HEK293 (cell line): ENCODE measurements around the gene PPIL6.

ENCODE experiments used
- CTCF ChIA-PET: fragments of 350-600 bp; formaldehyde crosslinking; extraction: SDS; loops from one replicate; lab custom pipeline; 2021; ENCODE audit warnings: antibody characterized with exemption; lab: Yijun Ruan, JAX
- POLR2A ChIA-PET: fragments of 300-600 bp; formaldehyde crosslinking; extraction: SDS; loops from one replicate; lab custom pipeline; 2020; ENCODE audit warnings: antibody characterized with exemption, inconsistent platforms; lab: Yijun Ruan, JAX
- H3K27ac ChIP-seq: fragments of 200-500 bp; sonication (Bioruptor generic); 2 replicates; pipeline ENCODE4 v1.5.1; 2014; ENCODE audit warnings: low read depth, low read length, control low read depth, inconsistent platforms; ENCODE audit errors: extremely low read depth
- H3K36me3 ChIP-seq, 2 experiments: fragments of 200-500 bp in 1 of 2; sonication (Bioruptor generic) in 1 of 2; 1 replicate in 1 of 2; 2 replicates in 1 of 2; pipeline ENCODE4 v1.5.1; 2014 to 2017; ENCODE audit warnings: inconsistent platforms in 2 of 2, low read length in 2 of 2; ENCODE audit not compliant: control insufficient read depth in 2 of 2, insufficient read depth in 1 of 2
- H3K4me1 ChIP-seq: fragments of 200-500 bp; sonication (Bioruptor generic); 2 replicates; pipeline ENCODE4 v1.5.1; 2014; ENCODE audit warnings: mild to moderate bottlenecking, low read length, inconsistent platforms; ENCODE audit not compliant: control insufficient read depth, insufficient read depth
- H3K4me3 ChIP-seq: 2 replicates; pipeline ENCODE4 v1.5.1; 2011; ENCODE audit warnings: low read depth, mild to moderate bottlenecking, control low read depth, low read length, moderate library complexity
- H3K9me3 ChIP-seq: fragments of 200-500 bp; sonication (Bioruptor generic); 2 replicates; pipeline ENCODE4 v1.5.1; 2014; ENCODE audit warnings: low read depth, low read length, inconsistent platforms; ENCODE audit not compliant: control insufficient read depth, insufficient read depth
- HIC1 ChIP-seq: fragments of 450-650 bp; formaldehyde crosslinking; IDR thresholded peaks from 2 replicates; pipeline ENCODE4 v1.5.1; 2016; ENCODE audit warnings: missing biosample characterization, missing genetic modification characterization
- ZFP69B ChIP-seq: fragments of 450-650 bp; formaldehyde crosslinking; IDR thresholded peaks from 2 replicates; pipeline ENCODE4 v1.5.1; 2016; ENCODE audit warnings: missing biosample characterization, missing genetic modification characterization
- ZIC2 ChIP-seq: fragments of 450-650 bp; formaldehyde crosslinking; IDR thresholded peaks from 2 replicates; pipeline ENCODE4 v1.5.1; 2016; ENCODE audit warnings: missing biosample characterization, missing genetic modification characterization
- ZNF132 ChIP-seq: fragments of 450-650 bp; formaldehyde crosslinking; IDR thresholded peaks from 2 replicates; pipeline ENCODE4 v1.5.1; 2017; ENCODE audit warnings: missing biosample characterization, missing genetic modification characterization, borderline replicate concordance
- ZNF2 ChIP-seq: fragments of 450-650 bp; formaldehyde crosslinking; IDR thresholded peaks from 2 replicates; pipeline ENCODE4 v1.5.1; 2016; ENCODE audit warnings: missing biosample characterization, missing genetic modification characterization
- ZNF211 ChIP-seq: fragments of 450-650 bp; formaldehyde crosslinking; IDR thresholded peaks from 2 replicates; pipeline ENCODE4 v1.5.1; 2016; ENCODE audit warnings: low read depth, missing biosample characterization, missing genetic modification characterization
- ZNF23 ChIP-seq: fragments of 450-650 bp; formaldehyde crosslinking; IDR thresholded peaks from 2 replicates; pipeline ENCODE4 v1.5.1; 2016; ENCODE audit warnings: missing biosample characterization, missing genetic modification characterization, borderline replicate concordance
- ZNF248 ChIP-seq: fragments of 450-650 bp; formaldehyde crosslinking; IDR thresholded peaks from 2 replicates; pipeline ENCODE4 v1.5.1; 2017; ENCODE audit warnings: missing biosample characterization, missing genetic modification characterization
- ZNF416 ChIP-seq: fragments of 450-650 bp; formaldehyde crosslinking; IDR thresholded peaks from 2 replicates; pipeline ENCODE4 v1.5.1; 2016; ENCODE audit warnings: missing biosample characterization, missing genetic modification characterization
- ZNF449 ChIP-seq: fragments of 450-650 bp; formaldehyde crosslinking; IDR thresholded peaks from 2 replicates; pipeline ENCODE4 v1.5.1; 2017; ENCODE audit warnings: missing biosample characterization, mild to moderate bottlenecking, missing genetic modification characterization, moderate library complexity
- ZNF514 ChIP-seq: fragments of 450-650 bp; formaldehyde crosslinking; IDR thresholded peaks from 2 replicates; pipeline ENCODE4 v1.5.1; 2016; ENCODE audit warnings: missing biosample characterization, missing genetic modification characterization
- ZNF571 ChIP-seq: fragments of 450-650 bp; formaldehyde crosslinking; IDR thresholded peaks from 2 replicates; pipeline ENCODE4 v1.5.0; 2017; ENCODE audit warnings: missing biosample characterization, missing genetic modification characterization
- ZNF610 ChIP-seq: fragments of 450-650 bp; formaldehyde crosslinking; IDR thresholded peaks from 2 replicates; pipeline ENCODE4 v1.5.1; 2016; ENCODE audit warnings: missing biosample characterization, missing genetic modification characterization, borderline replicate concordance
- ZNF654 ChIP-seq: fragments of 450-650 bp; formaldehyde crosslinking; IDR thresholded peaks from 2 replicates; pipeline ENCODE4 v1.5.1; 2016; ENCODE audit warnings: low read depth, missing biosample characterization, missing genetic modification characterization
- ZNF837 ChIP-seq: fragments of 450-650 bp; formaldehyde crosslinking; IDR thresholded peaks from 2 replicates; pipeline ENCODE4 v1.5.1; 2016; ENCODE audit warnings: missing biosample characterization, missing genetic modification characterization
- ZSCAN16 ChIP-seq: fragments of 450-650 bp; formaldehyde crosslinking; IDR thresholded peaks from 2 replicates; pipeline ENCODE4 v1.5.1; 2016; ENCODE audit warnings: missing biosample characterization, missing genetic modification characterization
- ZSCAN18 ChIP-seq: fragments of 450-650 bp; formaldehyde crosslinking; IDR thresholded peaks from 2 replicates; pipeline ENCODE4 v1.5.1; 2016; ENCODE audit warnings: missing biosample characterization, missing genetic modification characterization
- TF ChIP-seq, protein P1 (sequence below): fragments of 450-650 bp; formaldehyde crosslinking; IDR thresholded peaks from 2 replicates; pipeline ENCODE4 v1.5.1; 2016; ENCODE audit warnings: missing biosample characterization, missing genetic modification characterization
- TF ChIP-seq, protein P2 (sequence below): fragments of 450-650 bp; formaldehyde crosslinking; IDR thresholded peaks from 2 replicates; pipeline ENCODE4 v1.5.1; 2016; ENCODE audit warnings: missing biosample characterization, missing genetic modification characterization

PPIL6 gene

GRCh38 chr6:109363753-109364152, 76.7 kb downstream of the PPIL6 start:
- POLR2A ChIA-PET, result interaction anchor here (0.7 kb wide), 1 partner anchor 674 kb away, joined by 3 read pairs; no protein-coding TSS in a partner anchor
- TF ChIP-seq HIC1 (tag by site-specific recombination) (no peak), ZNF2 (tag by site-specific recombination) (no peak), ZSCAN18 (tag by site-specific recombination) (no peak), ZNF416 (tag by site-specific recombination) (no peak), ZNF514 (tag by site-specific recombination) (no peak), ZNF248 (tag by site-specific recombination) (no peak), ZNF610 (tag by site-specific recombination) (no peak), ZSCAN16 (tag by site-specific recombination) (no peak)
- TF ChIP-seq, protein P1, sequence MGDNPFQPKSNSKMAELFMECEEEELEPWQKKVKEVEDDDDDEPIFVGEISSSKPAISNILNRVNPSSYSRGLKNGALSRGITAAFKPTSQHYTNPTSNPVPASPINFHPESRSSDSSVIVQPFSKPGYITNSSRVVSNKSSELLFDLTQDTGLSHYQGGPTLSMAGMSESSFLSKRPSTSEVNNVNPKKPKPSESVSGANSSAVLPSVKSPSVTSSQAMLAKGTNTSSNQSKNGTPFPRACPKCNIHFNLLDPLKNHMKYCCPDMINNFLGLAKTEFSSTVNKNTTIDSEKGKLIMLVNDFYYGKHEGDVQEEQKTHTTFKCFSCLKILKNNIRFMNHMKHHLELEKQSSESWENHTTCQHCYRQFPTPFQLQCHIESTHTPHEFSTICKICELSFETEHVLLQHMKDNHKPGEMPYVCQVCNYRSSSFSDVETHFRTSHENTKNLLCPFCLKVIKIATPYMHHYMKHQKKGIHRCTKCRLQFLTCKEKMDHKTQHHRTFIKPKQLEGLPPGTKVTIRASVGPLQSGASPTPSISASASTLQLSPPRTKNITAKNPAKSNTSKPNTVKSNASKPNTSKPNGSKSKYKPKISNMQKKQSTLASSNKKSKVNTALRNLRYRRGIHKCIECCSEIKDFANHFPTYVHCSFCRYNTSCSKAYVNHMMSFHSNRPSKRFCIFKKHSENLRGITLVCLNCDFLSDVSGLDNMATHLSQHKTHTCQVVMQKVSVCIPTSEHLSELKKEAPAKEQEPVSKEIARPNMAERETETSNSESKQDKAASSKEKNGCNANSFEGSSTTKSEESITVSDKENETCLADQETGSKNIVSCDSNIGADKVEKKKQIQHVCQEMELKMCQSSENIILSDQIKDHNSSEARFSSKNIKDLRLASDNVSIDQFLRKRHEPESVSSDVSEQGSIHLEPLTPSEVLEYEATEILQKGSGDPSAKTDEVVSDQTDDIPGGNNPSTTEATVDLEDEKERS (tag by site-specific recombination), result no peak
- H3K9me3 ChIP-seq, result no peaks in the 10 kb centered on the region
- H3K27ac ChIP-seq, result no peak overlapping the region
- H3K4me3 ChIP-seq, result no peak overlapping the region
- H3K4me1 ChIP-seq, result no peaks in the 10 kb centered on the region
- H3K36me3 ChIP-seq, result peaks cover 24 to 92% of the 10 kb centered on the region in 2 experiments
- CTCF ChIA-PET, result interaction anchor here (0.6 kb wide), 2 partner anchors 111 to 269 kb away, joined by 3 to 5 read pairs; partner anchors contain the start of gene CEP57L1

DNA sequence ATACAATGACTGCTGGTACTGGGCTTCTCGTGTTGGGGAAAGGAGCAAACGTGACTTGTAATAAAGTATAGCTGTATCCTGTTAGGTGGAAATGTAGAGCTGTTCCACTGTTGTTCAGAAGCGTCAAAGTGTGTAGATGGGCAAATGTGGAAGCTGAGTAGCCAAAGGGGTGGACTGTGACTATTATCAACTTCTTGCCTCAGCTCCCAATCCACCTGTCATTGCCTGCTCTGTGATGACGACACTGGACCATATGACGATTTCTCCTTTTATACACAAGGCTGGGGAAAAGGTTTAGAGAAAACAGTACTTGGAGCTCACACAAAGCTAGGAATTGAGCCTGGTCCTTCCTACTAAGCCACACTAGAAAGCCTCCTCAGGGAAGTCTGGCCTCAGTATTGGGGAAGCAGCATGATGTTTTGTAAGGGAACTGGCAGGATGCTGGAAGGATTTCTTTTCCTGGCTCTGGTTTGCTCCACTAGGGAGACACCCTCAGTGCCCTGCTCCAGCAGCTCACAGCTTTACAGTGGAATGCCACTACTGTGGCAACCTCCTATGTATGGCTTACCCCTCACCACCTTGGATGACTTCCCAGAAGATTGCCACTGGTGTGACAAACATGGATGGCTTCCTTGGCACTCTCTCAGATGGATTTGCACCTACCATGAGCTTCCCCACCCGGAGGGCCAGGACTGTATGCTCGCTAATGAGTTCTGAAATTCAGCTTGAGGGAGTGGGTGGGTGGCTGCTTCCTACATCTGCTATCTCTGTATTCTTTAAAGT, 78.1 kb downstream of the PPIL6 start:
- peaks cover 10 to 92% of the 10 kb centered on the region in 2 experiments for H3K36me3 ChIP-seq
- H3K4me3 ChIP-seq, result no peak overlapping the region
- TF ChIP-seq ZNF654 (no peak), ZFP69B (tag by site-specific recombination) (no peak), ZNF132 (tag by site-specific recombination) (no peak), ZNF571 (tag by site-specific recombination) (no peak), ZNF837 (tag by site-specific recombination) (no peak), ZNF211 (tag by site-specific recombination) (no peak), ZNF23 (tag by site-specific recombination) (no peak), ZNF2 (tag by site-specific recombination) (no peak), ZNF449 (no peak), ZIC2 (tag by site-specific recombination) (no peak)
- TF ChIP-seq, protein P2, sequence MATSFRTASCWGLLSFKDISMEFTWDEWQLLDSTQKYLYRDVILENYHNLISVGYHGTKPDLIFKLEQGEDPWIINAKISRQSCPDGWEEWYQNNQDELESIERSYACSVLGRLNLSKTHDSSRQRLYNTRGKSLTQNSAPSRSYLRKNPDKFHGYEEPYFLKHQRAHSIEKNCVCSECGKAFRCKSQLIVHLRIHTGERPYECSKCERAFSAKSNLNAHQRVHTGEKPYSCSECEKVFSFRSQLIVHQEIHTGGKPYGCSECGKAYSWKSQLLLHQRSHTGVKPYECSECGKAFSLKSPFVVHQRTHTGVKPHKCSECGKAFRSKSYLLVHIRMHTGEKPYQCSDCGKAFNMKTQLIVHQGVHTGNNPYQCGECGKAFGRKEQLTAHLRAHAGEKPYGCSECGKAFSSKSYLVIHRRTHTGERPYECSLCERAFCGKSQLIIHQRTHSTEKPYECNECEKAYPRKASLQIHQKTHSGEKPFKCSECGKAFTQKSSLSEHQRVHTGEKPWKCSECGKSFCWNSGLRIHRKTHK, result no peak
- no peaks in the 10 kb centered on the region for H3K4me1 ChIP-seq
- ChIA-PET CTCF (interaction anchor here (1.3 kb wide), 1 partner anchor 20 kb away, joined by 3 read pairs; the partner anchor contains the start of gene CD164), POLR2A (interaction anchor here (0.7 to 1.5 kb wide), 2 partner anchors 20 to 755 kb away, joined by 4 read pairs; partner anchors contain the start of gene CD164)
- no peaks in the 10 kb centered on the region for H3K9me3 ChIP-seq
- H3K27ac ChIP-seq, result no peak overlapping the region
